ENCODE data around the gene SORT1.
"Not testable (repeated sequence)": the region's sequence is repeated elsewhere in the genome, so short reads cannot be mapped to it uniquely, and the experiment has no call there.

SORT1 gene

DNA sequence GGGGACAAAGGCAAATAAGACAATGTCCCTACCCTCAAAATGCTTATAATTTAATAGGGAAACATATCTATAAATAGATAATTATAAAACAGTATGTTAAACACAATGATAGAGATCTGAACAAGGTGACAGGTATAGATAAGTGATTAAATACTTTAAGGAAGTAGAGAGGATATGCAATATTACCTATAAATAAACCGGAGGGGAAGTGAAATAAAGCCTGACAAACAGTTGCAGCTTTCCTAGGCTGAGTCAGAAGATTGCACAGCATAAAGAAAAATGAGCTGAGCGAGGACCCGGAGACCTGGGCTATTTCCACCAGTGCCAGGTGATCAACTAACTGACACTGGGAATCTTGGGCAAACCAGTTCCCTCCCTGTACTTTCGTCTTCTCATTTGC is 103.2 kb downstream of the SORT1 start:
- DNase-seq = no peak

DNA sequence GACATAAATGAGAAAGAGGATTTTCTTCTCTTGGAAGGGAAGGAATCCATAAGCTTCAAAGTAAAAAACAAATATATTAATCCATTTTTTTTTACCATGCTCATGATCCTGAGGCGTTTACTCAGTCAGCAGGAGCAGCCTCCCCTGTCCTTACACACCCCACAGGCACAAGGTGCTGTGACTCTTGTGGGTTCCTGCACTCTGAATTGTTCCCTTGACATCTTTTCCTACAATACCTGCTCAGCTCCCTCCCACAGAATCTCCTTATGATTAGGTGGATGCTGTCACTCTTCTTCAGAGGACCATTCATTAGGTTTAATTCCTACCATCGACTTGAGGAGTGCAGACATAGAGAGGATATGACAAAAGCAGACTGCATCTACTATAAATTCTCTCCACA is 104.7 kb downstream of the SORT1 start:
- DNase-seq = no peak

DNA sequence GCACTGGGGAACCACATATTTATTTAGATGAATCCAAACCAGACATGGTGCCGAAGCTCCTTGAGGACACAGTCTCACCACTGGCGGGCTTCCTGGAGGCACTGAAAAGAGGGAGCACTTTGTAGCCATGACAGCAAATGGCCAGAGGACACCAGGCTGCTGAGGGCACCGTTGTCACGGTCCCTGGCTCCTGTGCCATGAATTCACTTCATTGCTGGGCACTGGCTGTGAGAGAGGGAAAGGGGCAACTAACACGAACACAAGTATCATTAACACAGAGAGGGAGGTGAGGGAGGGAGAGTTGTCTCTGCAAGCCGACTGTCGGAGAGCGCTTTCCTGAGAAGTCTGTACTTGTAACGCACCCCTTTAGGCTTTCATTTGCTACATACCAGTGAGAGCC is 105.4 kb downstream of the SORT1 start:
- no peak for DNase-seq

DNA sequence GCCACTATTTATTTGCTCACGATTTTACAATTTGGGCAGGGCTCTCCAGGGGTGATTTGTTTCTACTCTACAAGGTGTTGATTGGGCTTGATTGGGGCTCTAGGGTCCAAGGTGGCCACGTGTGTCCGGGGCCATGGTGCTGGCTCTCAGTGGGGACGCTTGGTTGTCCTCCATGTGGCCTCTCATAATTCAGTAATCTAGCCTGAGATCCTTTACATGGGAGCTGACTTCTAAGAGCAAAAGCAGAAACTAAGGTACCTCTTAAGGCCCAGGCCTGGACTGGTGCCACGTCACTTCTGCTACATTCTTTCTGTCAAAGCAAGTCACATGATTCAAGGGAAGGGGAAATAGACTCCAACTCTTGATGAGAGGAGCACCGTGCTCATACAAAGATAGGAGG is 106.7 kb downstream of the SORT1 start:
- DNase-seq = no peak

DNA sequence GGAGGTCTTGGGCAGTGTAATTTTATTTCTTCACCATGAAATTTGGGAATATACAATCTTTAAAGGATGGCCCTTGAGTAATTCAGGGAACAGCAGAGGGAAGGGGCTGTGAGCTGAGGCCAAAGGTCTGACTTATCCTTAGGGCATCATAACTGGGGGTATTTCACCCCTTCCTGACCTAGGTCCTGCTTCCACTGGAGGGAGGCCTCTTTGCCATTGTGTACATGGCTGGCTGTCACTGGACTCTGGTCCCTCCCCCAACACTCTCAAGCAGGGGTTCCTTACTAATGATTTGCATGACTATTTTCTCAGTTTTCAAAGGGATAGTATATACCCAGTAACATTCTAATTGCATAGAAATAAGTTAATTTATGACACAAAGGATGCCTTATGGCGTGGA is 107.6 kb downstream of the SORT1 start:
- no peak for DNase-seq

DNA sequence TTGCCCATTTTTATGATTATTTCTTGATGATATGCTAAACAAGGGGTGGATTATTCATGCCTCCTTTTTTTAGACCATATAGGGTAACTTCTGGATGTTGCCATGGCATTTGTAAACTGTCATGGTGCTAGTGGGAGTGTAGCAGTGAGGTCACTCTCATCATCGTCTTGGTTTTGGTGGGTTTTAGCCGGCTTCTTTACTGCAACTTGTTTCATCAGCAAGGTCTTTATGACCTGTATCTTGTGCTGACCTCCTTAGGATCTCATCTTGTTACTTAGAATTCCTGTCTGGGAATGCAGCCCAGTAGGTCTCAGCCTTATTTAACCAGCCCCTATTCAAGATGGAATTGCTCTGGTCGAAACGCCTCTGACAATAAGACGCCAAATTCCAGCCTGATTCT is 111.0 kb downstream of the SORT1 start:
- not testable (repeated sequence) for DNase-seq

DNA sequence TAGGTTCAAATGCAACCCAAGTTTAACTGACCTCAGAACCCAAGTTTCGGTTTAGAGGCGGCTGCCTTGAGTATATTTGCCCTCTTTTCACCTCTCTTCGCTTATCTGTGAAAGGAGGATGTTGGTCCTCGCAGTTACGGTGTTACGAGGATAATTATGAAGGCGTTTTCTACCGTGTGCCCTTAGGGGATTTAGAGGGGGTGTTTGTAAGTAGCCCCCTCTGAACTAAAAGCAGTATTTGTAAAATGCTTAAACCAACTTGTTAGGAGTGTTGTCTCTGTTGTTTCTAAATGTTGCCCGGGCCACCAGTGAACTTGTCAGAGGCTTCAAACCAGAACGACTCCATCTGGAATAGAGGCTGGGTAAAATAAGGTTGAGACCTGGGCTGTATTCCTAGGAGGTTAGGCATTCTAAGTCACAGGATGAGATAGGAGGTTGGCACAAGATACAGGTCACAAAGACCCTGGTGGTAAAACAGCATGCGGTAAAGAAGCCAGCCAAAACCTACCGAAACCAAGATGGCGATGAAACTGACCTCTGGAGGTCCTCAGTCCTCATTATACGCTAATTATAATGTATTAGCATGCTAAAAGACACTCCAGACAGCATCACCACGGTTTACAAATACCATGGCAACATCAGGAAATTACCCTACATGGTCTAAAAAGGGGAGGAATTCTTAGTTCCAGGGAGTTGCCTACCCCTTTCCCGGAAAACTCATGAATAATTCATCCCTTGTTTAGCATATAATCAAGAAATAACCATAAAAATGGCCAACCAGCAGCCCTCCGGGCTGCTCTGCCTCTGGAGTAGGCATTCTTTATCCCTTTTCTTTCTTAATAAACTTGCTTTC is 113.7 kb downstream of the SORT1 start:
- no peak for DNase-seq

DNA sequence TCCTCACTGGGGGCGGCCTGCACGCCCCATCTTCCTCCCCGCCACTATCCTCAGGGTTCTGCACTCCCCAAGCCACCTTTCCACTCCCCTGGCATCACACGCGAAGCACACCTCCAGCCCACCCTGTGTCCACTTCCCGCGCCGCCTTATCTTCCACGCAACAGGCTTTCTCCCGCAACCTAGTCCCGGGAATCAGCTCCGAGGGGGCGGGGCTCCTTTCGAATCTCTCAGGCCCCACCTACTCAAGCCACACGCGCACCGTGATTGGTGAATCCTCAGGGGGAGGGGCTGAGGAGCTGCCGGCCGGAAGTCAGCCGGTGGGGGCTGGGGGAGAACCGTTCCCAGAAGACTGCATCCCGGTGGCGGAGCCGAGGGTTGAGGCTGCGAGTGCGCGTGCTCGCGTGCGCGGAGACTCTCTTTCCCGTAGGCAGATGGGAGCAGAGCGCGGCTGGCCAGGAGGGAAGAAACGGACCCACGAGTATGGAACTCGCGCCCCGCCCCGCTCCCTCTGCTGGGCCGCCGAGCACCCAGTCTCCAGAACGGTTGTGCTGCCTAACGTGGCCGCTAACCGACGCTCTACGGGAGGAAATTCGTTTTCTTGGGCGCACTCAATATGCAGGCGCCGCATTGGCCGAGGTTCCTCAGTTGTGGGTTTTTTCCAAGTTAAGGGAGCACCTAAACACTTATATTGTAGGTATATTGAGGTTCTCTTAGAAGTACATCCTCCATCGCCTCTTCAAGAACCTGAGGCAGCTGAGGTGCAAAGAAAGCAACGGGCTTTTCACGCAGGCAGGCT is 114.6 kb downstream of the SORT1 start, which contains the start of gene PSRC1:
Gene PSRC1, minus strand, starts transcription at position 194 of the 796 bp plus-strand sequence.
- DNase-seq = peak; percentile 97

DNA sequence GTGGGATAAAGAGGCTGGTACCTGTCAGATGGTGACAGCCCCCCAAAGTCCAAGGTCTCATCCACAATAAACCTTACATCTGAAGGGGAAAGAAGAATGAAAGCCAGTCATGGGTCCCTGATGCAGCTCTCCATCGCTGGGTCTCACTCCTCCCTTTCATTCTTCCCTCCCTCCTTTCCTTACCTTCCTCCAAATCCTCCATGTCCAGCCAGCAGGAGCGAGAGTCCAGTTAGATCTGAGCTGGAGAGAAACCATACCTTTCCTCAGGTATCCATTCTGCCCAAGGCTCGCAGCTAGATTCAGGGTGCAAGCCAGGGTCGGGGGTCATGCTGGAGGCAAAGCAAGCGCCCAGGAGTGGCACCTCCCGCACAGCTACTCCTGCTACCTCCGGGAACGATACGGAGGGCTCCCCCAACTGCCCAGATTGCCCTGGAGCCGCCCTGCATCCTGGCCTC is 115.2 kb downstream of the SORT1 start:
- DNase-seq = no peak

DNA sequence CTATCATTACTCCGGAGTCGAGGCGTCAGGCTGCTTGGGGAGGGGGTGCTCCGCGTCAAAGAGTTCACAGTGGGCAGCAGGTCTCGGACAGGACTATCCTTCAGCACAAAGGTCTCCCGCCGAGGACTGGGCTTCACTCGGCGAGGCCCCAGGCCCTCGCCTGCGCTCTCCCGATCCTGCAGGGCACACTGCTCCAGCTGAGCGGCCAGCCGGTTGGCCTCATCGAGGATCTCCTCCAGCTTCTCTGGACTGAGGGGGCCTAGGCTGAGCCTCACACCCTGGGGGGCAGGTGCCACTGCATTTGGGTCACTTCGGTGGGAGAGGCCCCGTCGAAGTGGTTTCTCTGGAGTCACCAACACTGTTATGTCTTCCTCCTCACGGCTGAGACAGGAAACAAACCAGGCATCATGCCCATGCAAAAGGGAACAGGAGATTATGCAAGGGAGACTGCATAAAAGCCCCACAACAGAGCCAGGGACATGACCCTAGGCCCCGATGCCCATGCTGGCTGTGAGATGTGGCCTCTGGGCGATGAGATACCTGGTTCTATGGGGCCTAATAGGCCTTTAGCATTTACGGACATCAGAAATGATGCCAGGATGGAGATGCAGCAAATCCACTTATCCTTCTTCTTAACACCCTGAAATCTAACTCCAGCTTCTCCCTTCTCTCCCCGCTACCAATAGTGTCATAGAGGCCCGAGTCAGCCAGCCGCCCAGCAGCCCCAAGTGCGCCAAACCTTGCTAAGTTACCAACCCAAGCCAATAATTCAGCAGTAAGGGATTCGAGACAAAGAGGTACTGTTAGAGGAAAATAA is 115.8 kb downstream of the SORT1 start:
- DNase-seq = no peak

DNA sequence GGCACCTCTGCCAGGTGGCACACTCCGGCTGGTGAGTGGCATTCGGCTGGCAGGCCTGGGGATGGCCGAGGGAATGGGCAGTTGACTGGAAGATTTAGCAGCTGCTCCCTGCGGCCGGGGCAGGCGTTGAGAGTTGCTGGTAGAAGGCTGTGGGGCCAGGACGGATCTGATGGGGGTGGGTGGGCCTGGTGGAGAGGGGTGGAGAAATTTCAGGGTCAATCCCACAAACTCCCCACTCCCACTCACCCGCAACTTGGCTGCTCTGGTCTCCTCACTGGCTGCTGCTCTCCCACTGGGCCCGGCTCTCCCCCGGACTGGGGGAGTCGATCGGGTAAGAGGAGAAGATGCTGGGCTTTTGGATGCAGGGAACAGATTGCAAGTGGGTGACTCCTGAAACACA is 116.9 kb downstream of the SORT1 start:
- no peak for DNase-seq

DNA sequence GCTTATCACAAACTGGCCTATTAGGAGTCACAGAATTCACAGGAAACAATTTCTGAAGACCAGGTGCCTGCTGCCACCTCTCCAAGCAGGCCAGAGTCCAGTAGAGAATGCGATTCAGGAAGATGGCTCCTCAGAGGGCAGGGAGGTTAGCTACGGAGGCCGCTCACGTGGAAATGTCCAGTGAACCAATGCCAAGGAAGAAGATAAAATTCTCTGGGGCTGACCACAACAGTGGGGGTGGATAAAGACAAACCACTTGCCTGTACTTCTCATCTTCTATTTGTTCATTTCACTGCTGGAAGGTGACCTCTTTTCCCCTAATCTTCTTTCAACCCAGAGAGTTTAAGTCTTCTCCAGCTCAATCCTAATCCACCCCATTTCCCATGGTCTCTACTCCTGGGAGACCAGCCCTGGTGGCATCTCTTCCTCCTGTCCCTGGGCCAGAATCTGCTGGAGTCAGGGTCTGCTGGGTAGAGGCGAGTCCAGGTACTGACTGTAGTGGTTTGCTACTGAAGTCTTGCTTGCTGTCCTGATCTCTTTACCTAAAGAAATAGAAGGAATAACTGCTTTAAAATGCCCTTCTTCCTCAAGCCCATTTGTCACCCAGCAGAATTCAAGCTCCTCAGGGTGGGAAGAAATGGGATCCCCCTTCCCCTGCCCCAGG is 118.0 kb downstream of the SORT1 start:
- no peak for DNase-seq

DNA sequence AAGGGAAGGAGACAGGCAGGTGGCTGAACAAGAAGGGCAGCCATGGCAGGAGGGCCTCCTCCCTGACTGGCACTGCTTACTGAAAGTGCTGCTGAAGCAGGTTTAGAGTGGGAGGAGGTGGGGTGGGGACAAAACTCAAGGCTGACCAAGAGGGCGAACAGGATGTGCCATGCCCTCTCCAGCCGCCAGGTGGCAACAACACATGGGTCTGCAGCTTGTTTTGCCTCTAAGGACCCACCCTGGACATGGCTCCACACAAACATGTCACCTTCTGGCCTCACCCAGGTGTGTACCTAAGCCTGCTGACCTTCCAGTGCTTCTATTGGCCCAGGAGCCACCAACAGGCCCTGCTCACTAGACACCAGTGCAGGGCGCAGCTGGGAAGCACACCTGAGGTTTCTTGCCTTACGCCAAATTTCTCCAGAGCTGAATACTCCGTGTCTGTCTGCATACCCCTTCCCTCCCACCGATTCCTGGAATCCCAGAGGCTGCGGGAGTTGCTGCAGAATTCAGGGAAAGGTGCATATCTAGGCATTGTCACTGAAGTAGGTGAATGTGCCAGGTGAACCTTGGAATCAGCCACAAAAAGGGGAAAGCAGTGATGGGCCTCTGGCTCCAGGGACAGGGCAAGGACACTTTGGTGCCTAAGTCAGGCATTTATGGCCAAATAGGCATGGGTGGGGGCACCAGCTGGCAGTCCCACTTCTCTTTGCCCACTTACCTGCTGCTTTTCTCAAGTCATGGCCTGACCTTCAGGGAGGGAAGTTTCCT is 120.1 kb downstream of the SORT1 start:
- peak; percentile 21 for DNase-seq

DNA sequence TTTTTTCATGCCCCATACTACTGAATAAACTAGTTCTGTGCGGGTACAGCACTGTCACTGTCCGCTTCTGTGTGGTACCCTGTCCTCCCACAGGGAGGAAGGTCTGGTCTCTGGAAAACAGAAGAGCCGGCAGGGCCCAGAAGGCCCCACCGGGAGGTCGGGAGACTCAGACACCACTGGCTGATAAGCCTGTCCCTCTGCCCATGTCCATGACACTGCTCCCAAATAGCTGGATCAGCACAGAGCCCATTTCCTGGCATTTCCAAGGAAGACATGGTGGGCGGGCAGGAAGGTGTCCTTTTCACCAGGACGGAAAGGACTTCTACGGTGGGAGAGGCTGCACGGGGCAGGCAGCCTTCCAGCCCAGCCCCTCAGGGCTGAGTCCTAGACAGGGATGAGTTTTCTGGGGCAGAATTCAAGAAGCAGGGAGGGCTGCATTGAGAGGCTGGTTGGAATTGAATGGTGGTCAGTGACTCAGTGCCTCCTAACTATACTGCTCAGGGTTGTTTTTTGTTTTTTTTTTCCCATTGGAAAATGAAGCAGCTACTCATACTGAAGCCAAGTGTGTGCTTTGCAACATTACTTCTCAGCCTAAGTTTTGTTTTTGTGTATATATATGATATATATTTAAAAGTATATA is 121.9 kb downstream of the SORT1 start:
- DNase-seq = no peak

DNA sequence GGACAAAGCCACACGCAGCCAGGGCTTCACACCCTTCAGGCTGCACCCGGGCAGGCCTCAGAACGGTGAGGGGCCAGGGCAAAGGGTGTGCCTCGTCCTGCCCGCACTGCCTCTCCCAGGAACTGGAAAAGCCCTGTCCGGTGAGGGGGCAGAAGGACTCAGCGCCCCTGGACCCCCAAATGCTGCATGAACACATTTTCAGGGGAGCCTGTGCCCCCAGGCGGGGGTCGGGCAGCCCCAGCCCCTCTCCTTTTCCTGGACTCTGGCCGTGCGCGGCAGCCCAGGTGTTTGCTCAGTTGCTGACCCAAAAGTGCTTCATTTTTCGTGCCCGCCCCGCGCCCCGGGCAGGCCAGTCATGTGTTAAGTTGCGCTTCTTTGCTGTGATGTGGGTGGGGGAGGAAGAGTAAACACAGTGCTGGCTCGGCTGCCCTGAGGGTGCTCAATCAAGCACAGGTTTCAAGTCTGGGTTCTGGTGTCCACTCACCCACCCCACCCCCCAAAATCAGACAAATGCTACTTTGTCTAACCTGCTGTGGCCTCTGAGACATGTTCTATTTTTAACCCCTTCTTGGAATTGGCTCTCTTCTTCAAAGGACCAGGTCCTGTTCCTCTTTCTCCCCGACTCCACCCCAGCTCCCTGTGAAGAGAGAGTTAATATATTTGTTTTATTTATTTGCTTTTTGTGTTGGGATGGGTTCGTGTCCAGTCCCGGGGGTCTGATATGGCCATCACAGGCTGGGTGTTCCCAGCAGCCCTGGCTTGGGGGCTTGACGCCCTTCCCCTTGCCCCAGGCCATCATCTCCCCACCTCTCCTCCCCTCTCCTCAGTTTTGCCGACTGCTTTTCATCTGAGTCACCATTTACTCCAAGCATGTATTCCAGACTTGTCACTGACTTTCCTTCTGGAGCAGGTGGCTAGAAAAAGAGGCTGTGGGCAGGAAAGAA is 122.9 kb downstream of the SORT1 start:
- peak; percentile 61 for DNase-seq

DNA sequence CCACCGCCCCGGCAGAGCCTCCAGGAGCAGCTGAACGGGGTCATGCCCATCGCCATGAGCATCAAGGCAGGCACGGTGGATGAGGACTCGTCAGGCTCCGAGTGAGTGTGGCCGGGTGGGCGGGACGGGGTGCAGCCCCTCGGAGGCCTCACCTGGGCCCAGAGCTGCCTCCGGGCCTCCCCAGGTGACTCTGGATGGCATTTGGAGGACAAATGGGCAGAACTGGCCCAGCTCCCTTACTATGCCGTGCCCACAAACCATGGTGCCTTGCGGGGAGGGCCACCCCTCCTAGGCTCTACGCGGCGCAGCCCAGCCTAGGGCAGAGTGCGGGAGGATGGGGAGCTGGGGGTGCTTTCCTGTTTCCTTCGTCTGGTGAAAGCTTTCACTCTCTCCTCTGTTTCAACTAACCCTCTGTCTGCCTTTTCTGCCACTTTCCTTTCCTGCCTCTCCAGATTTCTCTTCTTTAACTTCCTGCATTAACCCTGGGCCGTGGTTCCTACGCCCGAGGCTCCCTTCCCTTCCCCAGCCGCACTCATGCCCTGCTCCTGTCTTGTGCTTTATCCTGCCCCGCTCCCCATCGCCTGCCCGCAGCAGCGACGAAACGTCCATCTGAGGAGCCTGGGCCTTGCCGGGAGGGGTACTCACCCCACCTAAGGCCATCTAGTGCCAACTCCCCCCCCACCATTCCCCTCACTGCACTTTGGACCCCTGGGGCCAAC is 124.0 kb downstream of the SORT1 start:
- no peak for DNase-seq

DNA sequence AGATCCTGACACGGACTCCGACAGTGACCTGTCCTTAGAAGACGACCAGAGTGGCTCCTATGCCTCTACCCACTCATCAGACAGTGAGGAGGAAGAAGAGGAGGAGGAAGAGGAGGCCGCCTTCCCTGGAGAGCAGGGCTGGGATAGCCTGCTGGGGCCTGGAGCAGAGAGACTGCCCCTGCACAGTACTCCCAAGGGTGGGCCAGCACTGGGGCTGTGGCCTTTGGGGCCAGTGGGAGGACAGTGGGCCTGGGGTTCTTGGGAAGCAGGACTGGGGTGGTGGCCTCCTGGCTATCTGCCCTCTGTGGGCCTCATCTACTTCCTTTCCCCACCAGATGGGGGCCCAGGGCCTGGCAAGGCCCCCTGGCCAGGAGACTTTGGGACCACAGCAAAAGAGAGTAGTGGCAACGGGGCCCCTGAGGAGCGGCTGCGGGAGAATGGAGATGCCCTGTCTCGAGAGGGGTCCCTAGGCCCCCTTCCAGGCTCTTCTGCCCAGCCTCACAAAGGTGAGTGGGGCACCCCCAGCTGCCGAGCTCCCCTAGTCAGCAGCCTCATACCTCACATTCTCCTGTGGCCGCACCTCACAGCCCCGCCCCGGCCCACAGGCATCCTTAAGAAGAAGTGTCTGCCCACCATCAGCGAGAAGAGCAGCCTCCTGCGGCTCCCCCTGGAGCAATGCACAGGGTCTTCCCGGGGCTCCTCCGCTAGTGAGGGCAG is 124.7 kb downstream of the SORT1 start:
- DNase-seq = no peak

DNA sequence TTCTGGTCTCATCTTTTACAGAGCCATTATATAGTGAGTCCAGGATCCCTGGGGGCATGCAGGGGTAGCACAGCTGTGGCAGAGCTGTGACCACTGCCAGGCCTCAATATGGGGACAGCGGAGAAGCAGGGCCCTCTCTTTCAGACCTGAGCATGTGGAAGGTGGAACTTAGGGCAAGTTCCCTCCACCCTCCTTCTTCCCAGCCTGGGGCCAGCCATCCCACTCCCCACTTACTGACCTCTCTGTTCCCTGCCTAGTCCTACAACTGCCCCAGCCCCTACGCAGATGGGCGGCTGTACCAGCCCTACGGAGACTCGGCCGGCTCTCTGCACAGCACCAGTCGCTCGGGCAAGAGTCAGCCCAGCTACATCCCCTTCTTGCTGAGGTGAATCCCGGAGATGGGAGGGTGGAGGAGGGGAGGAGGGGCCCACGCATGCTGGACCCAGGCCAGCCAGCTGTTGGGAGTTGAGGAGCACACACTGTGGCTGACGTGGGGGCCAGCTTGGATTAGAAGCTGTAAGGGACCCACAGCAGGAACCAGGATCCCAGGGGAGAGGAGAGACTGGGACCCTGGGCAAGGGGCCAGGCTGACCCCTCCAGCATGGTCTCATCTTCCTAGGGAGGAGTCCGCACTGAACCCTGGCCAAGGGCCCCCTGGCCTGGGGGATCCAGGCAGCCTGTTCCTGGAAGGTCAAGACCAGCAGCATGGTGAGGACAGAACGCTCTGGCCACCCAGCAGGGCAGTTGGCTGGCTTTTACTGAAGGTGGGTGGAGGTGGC is 125.5 kb downstream of the SORT1 start:
- DNase-seq = no peak

All from NCI-H1092 treated with DMSO at 0.1 percent for 48 hours (cell line).